NAMALWA (cell line): ENCODE measurements around the gene PECR.
"Not testable (repeated sequence)": the region's sequence is repeated elsewhere in the genome, so short reads cannot be mapped to it uniquely, and the experiment has no call there.

Experiments used
- DNase-seq: peaks from one replicate; pipeline ENCODE4 v3.0.0-alpha.2; 2015; ENCODE audit warnings: low spot score

Gene PECR

GRCh38 chr2:216104691-216105090, 23.1 kb upstream of the PECR start:
- DNase-seq = no peak

- DNase-seq = no peak
Observed at GRCh38 chr2:216103213-216103612, 21.6 kb upstream of the PECR start.

GRCh38 chr2:216101109-216101508, 19.5 kb upstream of the PECR start:
- no peak for DNase-seq

GRCh38 chr2:216098421-216099334, 17.1 kb upstream of the PECR start:
- DNase-seq = no peak

- DNase-seq = no peak
Observed at GRCh38 chr2:216094701-216095100, 13.1 kb upstream of the PECR start.

- no peak for DNase-seq
Observed at GRCh38 chr2:216092646-216093045, 11.0 kb upstream of the PECR start.

GRCh38 chr2:216090369-216090786, 8.8 kb upstream of the PECR start:
- DNase-seq = no peak

- DNase-seq = no peak
Observed at GRCh38 chr2:216086207-216086893, 4.7 kb upstream of the PECR start.

- DNase-seq = no peak
Observed at GRCh38 chr2:216084547-216084946, 2.9 kb upstream of the PECR start.

GRCh38 chr2:216083464-216084281, 2.1 kb upstream of the PECR start:
- DNase-seq = no peak

- DNase-seq = no peak
Observed at GRCh38 chr2:216082805-216083204, 1.2 kb upstream of the PECR start.

GRCh38 chr2:216082117-216082711, 605 bp upstream of the PECR start:
- no peak for DNase-seq

- DNase-seq = no peak
Observed at GRCh38 chr2:216081012-216081411, 597 bp downstream of the PECR start.

- not testable (repeated sequence) for DNase-seq
Observed at GRCh38 chr2:216080048-216080447, 1.6 kb downstream of the PECR start.

- no peak for DNase-seq
Observed at GRCh38 chr2:216078776-216079175, 2.8 kb downstream of the PECR start.

- DNase-seq = no peak
Observed at GRCh38 chr2:216075510-216076485, 5.8 kb downstream of the PECR start.

GRCh38 chr2:216074794-216075193, 6.8 kb downstream of the PECR start:
- DNase-seq = no peak

- no peak for DNase-seq
Observed at GRCh38 chr2:216074380-216074779, 7.2 kb downstream of the PECR start.

GRCh38 chr2:216073773-216074172, 7.8 kb downstream of the PECR start:
- no peak for DNase-seq

GRCh38 chr2:216072473-216072872, 9.1 kb downstream of the PECR start:
- DNase-seq = no peak
